Neural progenitor cell (in vitro differentiated cells): ENCODE data around the gene FGFR4. TPM values are rescaled to one million over a fixed set of nuclear protein-coding genes. Genes with fewer than 3 reads are reported as not detected.

Experiments
- DNase-seq: peaks from one replicate; pipeline ENCODE4 v3.0.0-alpha.2; 2016; ENCODE audit warnings: low spot score
- H2AFZ ChIP-seq: fragments of 200-600 bp; sonication (generic); replicated peaks from 2 replicates; pipeline ENCODE4 v1.6.1; 2016; ENCODE audit warnings: antibody characterized with exemption
- H3F3A ChIP-seq: fragments of 200-600 bp; sonication (generic); 2 replicates; pipeline ENCODE4 v1.6.1; 2016; ENCODE audit warnings: antibody characterized with exemption, low read depth
- H3K27ac ChIP-seq: fragments of 200-600 bp; sonication (generic); 2 replicates; pipeline ENCODE4 v1.5.1; 2016; ENCODE audit warnings: mild to moderate bottlenecking
- H3K27me3 ChIP-seq: fragments of 200-600 bp; sonication (generic); 2 replicates; pipeline ENCODE4 v1.6.1; 2016; ENCODE audit warnings: mild to moderate bottlenecking, moderate library complexity
- H3K36me3 ChIP-seq: fragments of 200-600 bp; sonication (generic); 2 replicates; pipeline ENCODE4 v1.5.1; 2016
- H3K4me1 ChIP-seq: fragments of 200-600 bp; sonication (generic); 2 replicates; pipeline ENCODE4 v1.6.1; 2016; ENCODE audit warnings: mixed run types
- H3K4me2 ChIP-seq: fragments of 200-600 bp; sonication (generic); 2 replicates; pipeline ENCODE4 v1.6.1; 2016
- H3K4me3 ChIP-seq: fragments of 200-600 bp; sonication (generic); 2 replicates; pipeline ENCODE4 v1.5.1; 2016
- H3K79me2 ChIP-seq: fragments of 200-600 bp; sonication (generic); 2 replicates; pipeline ENCODE4 v1.6.1; 2016; ENCODE audit warnings: low read depth
- H3K9ac ChIP-seq: fragments of 200-600 bp; sonication (generic); 2 replicates; pipeline ENCODE4 v1.6.1; 2016
- H3K9me3 ChIP-seq: fragments of 200-600 bp; sonication (generic); 2 replicates; pipeline ENCODE4 v1.5.1; 2016; ENCODE audit warnings: low read depth
- H4K20me1 ChIP-seq: fragments of 200-600 bp; sonication (generic); 2 replicates; pipeline ENCODE4 v1.6.1; 2016; ENCODE audit warnings: low read depth
- H3K27ac Mint-ChIP-seq: 3 replicates; pipeline ENCODE4 v1.8.0; 2021; ENCODE audit warnings: mixed read lengths
- H3K27me3 Mint-ChIP-seq: 2 replicates; pipeline ENCODE4 v1.8.0; 2022; ENCODE audit warnings: low read depth, mild to moderate bottlenecking, inconsistent platforms, moderate library complexity, mixed read lengths; ENCODE audit not compliant: insufficient read depth
- H3K36me3 Mint-ChIP-seq: 3 replicates; pipeline ENCODE4 v1.8.0; 2021; ENCODE audit warnings: mixed read lengths
- H3K4me1 Mint-ChIP-seq: 3 replicates; pipeline ENCODE4 v1.8.0; 2021; ENCODE audit warnings: mixed read lengths
- H3K4me3 Mint-ChIP-seq: 3 replicates; pipeline ENCODE4 v1.8.0; 2021; ENCODE audit warnings: mild to moderate bottlenecking, moderate library complexity, mixed read lengths
- H3K9me3 Mint-ChIP-seq: 3 replicates; pipeline ENCODE4 v1.8.0; 2020; ENCODE audit warnings: mixed read lengths
- CTCF ChIP-seq: fragments of 200-600 bp; sonication (generic); IDR thresholded peaks from 2 replicates; pipeline ENCODE4 v1.5.1; 2017; ENCODE audit warnings: antibody characterized with exemption, mild to moderate bottlenecking
- EZH2 ChIP-seq: fragments of 200-600 bp; sonication (generic); IDR thresholded peaks from 2 replicates; pipeline ENCODE4 v1.6.1; 2017; ENCODE audit warnings: antibody characterized with exemption, mild to moderate bottlenecking, moderate library complexity
- EZH2phosphoT487 ChIP-seq: fragments of 200-600 bp; sonication (generic); IDR thresholded peaks from 2 replicates; pipeline ENCODE4 v1.6.1; 2017; ENCODE audit warnings: antibody characterized with exemption
- total RNA-seq: library from RNA; depleted of rRNA; stranded (reverse); fragments of >200 nt; gene quantifications from 2 replicates; pipeline ENCODE4 v1.2.3, GENCODE V29; 2015; ENCODE audit warnings: low replicate concordance

FGFR4 gene
- total RNA-seq, 1 donor from 2014 or later: 8.2 TPM

GRCh38 chr5:177123789-177124485 lies 37.2 kb downstream of the FGFR4 start:
- TF ChIP-seq CTCF (no peak), EZH2phosphoT487 (no peak), EZH2 (no peak)
- Mint-ChIP-seq H3K4me3 (no peak overlapping the region), H3K4me1 (no peaks in the 10 kb centered on the region), H3K36me3 (no peaks in the 10 kb centered on the region), H3K27me3 (peaks cover 8% of the 10 kb centered on the region), H3K9me3 (no peaks in the 10 kb centered on the region), H3K27ac (no peak overlapping the region)
- Histone ChIP-seq H2AFZ (no peak overlapping the region), H3K4me1 (no peaks in the 10 kb centered on the region), H3K9ac (no peak overlapping the region), H3K27ac (no peak overlapping the region), H3K27me3 (no peaks in the 10 kb centered on the region), H3F3A (no peaks in the 10 kb centered on the region), H3K79me2 (no peaks in the 10 kb centered on the region), H3K4me3 (no peak overlapping the region), H3K4me2 (no peak overlapping the region), H3K36me3 (no peaks in the 10 kb centered on the region), H4K20me1 (no peaks in the 10 kb centered on the region), H3K9me3 (no peaks in the 10 kb centered on the region)
- DNase-seq: no peak

GRCh38 chr5:177124486-177124991 lies 37.8 kb downstream of the FGFR4 start:
- Mint-ChIP-seq H3K9me3 (no peaks in the 10 kb centered on the region), H3K27me3 (peaks cover 8% of the 10 kb centered on the region), H3K4me3 (no peak overlapping the region), H3K27ac (no peak overlapping the region), H3K36me3 (no peaks in the 10 kb centered on the region), H3K4me1 (no peaks in the 10 kb centered on the region)
- Histone ChIP-seq H4K20me1 (no peaks in the 10 kb centered on the region), H3K27me3 (no peaks in the 10 kb centered on the region), H3F3A (no peaks in the 10 kb centered on the region), H3K27ac (no peak overlapping the region), H3K4me1 (no peaks in the 10 kb centered on the region), H3K36me3 (no peaks in the 10 kb centered on the region), H2AFZ (peak overlapping the region; percentile 50), H3K4me3 (no peak overlapping the region), H3K9ac (no peak overlapping the region), H3K9me3 (no peaks in the 10 kb centered on the region), H3K4me2 (no peak overlapping the region), H3K79me2 (no peaks in the 10 kb centered on the region)
- TF ChIP-seq EZH2phosphoT487: no peak
- no peak for TF ChIP-seq EZH2
- TF ChIP-seq CTCF: no peak
- no peak for DNase-seq

- no peak overlapping the region for H3K27ac ChIP-seq
- no peak overlapping the region for H3K4me3 Mint-ChIP-seq
- H3K27me3 ChIP-seq: no peaks in the 10 kb centered on the region
- TF ChIP-seq EZH2 (no peak), EZH2phosphoT487 (no peak), CTCF (no peak)
- H2AFZ ChIP-seq: no peak overlapping the region
- peaks cover 5% of the 10 kb centered on the region for H3K79me2 ChIP-seq
- H3K27me3 Mint-ChIP-seq: peaks cover 9% of the 10 kb centered on the region
- no peaks in the 10 kb centered on the region for H4K20me1 ChIP-seq
- no peak overlapping the region for H3K4me2 ChIP-seq
- no peaks in the 10 kb centered on the region for H3K9me3 ChIP-seq
- peaks cover 8% of the 10 kb centered on the region for H3K4me1 Mint-ChIP-seq
- H3K4me1 ChIP-seq: peaks cover 11% of the 10 kb centered on the region
- H3K9ac ChIP-seq: no peak overlapping the region
- H3K27ac Mint-ChIP-seq: no peak overlapping the region
- no peaks in the 10 kb centered on the region for H3K36me3 ChIP-seq
- no peak for DNase-seq
- no peaks in the 10 kb centered on the region for H3K36me3 Mint-ChIP-seq
- H3F3A ChIP-seq: peaks cover 12% of the 10 kb centered on the region
- H3K4me3 ChIP-seq: no peak overlapping the region
- H3K9me3 Mint-ChIP-seq: no peaks in the 10 kb centered on the region
Observed at GRCh38 chr5:177126771-177127170, 40.1 kb downstream of the FGFR4 start.
